Gastroesophageal sphincter (tissue), 4 donors: ENCODE data around the gene MYBPC1. TPM values are rescaled to one million over a fixed set of nuclear protein-coding genes. Genes with fewer than 3 reads are reported as not detected.

Experiments used
- ATAC-seq: fragments of 150-250 bp; one replicate; pipeline ENCODE4 v1.9.1; 2016; ENCODE audit warnings: mild to moderate bottlenecking, moderate library complexity
- H3K27ac ChIP-seq, 4 donors: fragments of 200-600 bp; sonication (generic) in 3 of 4; 1 replicate in 3 of 4; 2 replicates in 1 of 4; pipeline ENCODE4 v1.5.1; 2016 to 2019
- H3K27me3 ChIP-seq: fragments of 200-600 bp; sonication (generic); one replicate; pipeline ENCODE4 v1.5.1; 2019
- H3K36me3 ChIP-seq, 2 donors: fragments of 200-600 bp; sonication (generic); one replicate each; pipeline ENCODE4 v1.5.1; 2019; ENCODE audit warnings: control low read depth in 1 of 2
- H3K4me1 ChIP-seq, 3 donors: fragments of 200-600 bp; sonication (generic); 1 replicate in 2 of 3; 2 replicates in 1 of 3; pipeline ENCODE4 v1.5.1; 2016 to 2019; ENCODE audit warnings: control low read depth in 2 of 3
- H3K4me3 ChIP-seq, 2 donors: fragments of 200-600 bp; sonication (generic); one replicate each; pipeline ENCODE4 v1.5.1; 2019; ENCODE audit warnings: mild to moderate bottlenecking in 1 of 2, moderate library complexity in 1 of 2
- H3K9me3 ChIP-seq, 3 donors: fragments of 200-600 bp; sonication (generic); one replicate each; pipeline ENCODE4 v1.5.1; 2017 to 2019; ENCODE audit warnings: control low read depth in 2 of 3
- CTCF ChIP-seq, 4 experiments: fragments of 200-600 bp in 2 of 4; fragments of 450-650 bp in 2 of 4; sonication (generic) in 1 of 4; IDR thresholded peaks; one replicate each; pipeline ENCODE4 v1.5.1; 2017 to 2019; ENCODE audit warnings: antibody characterized with exemption in 4 of 4, mild to moderate bottlenecking in 2 of 4, moderate library complexity in 2 of 4
- EP300 ChIP-seq: sonication (generic); formaldehyde crosslinking; IDR thresholded peaks from one replicate; pipeline ENCODE4 v1.6.1; 2017; ENCODE audit warnings: antibody characterized with exemption, mild to moderate bottlenecking
- POLR2A ChIP-seq, 2 donors: fragments of 450-650 bp; IDR thresholded peaks; one replicate each; pipeline ENCODE4 v1.6.1; 2017; ENCODE audit warnings: antibody characterized with exemption in 2 of 2, mild to moderate bottlenecking in 2 of 2, moderate library complexity in 1 of 2
- POLR2AphosphoS5 ChIP-seq: sonication (generic); formaldehyde crosslinking; IDR thresholded peaks from one replicate; pipeline ENCODE4 v1.6.1; 2017; ENCODE audit warnings: antibody characterized with exemption
- WGBS, 2 donors: methylation state at CpG; one replicate each; pipeline ENCODE4 v1.1.5; 2018; ENCODE audit warnings: low coverage in 1 of 2; 5-methylcytosine and 5-hydroxymethylcytosine counted together
- total RNA-seq, 4 donors: library from RNA; depleted of rRNA; stranded (reverse); fragments of >200 nt; gene quantifications; one replicate each; pipeline ENCODE4 v1.1.0, GENCODE V29; 2016

MYBPC1 gene
- total RNA-seq, 4 donors from 2014 or later: 0.15 TPM; not detected in 3

DNA sequence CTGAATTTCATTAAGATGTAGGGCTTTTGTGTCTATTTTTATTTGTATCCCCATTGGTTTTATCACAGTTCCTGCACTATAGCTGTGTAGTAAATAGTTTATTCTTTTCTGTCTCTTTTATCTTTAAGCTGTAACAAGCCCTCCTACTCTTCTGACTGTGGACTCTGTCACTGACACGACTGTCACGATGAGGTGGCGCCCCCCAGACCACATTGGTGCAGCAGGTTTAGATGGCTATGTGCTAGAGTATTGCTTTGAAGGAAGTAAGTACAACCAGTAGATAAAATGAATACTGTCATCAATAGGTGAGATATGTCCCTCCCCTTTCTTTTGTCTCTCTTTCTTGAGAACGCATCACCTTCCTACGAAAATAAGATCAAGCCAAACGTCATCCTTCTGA is 68.5 kb downstream of the MYBPC1 start:
- Histone ChIP-seq H3K36me3 (no peaks in the 10 kb centered on the region), H3K27ac (no peak overlapping the region), H3K4me1 (no peaks in the 10 kb centered on the region), H3K27me3 (peaks cover 9% of the 10 kb centered on the region), H3K9me3 (no peaks in the 10 kb centered on the region), H3K4me3 (no peak overlapping the region)
- TF ChIP-seq POLR2AphosphoS5 (no peak), POLR2A (IDR thresholded peaks at IDR 0.05) (no peak), EP300 (no peak), CTCF (IDR thresholded peaks at IDR 0.05) (no peak)
- no peak for ATAC-seq
- WGBS, 2 donors: 65 to 72% methylated on average over 6 of the region's 6 CpGs

GRCh38 chr12:101664992-101665391 is 70.2 kb downstream of the MYBPC1 start:
- Histone ChIP-seq H3K4me1 (no peaks in the 10 kb centered on the region), H3K36me3 (no peaks in the 10 kb centered on the region), H3K4me3 (no peak overlapping the region), H3K27ac (no peak overlapping the region), H3K9me3 (no peaks in the 10 kb centered on the region), H3K27me3 (peaks cover 9% of the 10 kb centered on the region)
- TF ChIP-seq POLR2A (IDR thresholded peaks at IDR 0.05): no peak
- TF ChIP-seq POLR2AphosphoS5: no peak
- TF ChIP-seq EP300: no peak
- no peak for TF ChIP-seq CTCF (IDR thresholded peaks at IDR 0.05)
- ATAC-seq: no peak
- 66 to 76% methylated on average over 7 of the region's 7 CpGs for WGBS, 2 donors

GRCh38 chr12:101666052-101666728 is 71.4 kb downstream of the MYBPC1 start:
- ATAC-seq: no peak
- H3K27ac ChIP-seq: no peak overlapping the region
- no peaks in the 10 kb centered on the region for H3K4me1 ChIP-seq
- H3K27me3 ChIP-seq: peaks cover 9% of the 10 kb centered on the region
- no peaks in the 10 kb centered on the region for H3K9me3 ChIP-seq
- no peaks in the 10 kb centered on the region for H3K36me3 ChIP-seq
- TF ChIP-seq CTCF (IDR thresholded peaks at IDR 0.05) (no peak), POLR2A (IDR thresholded peaks at IDR 0.05) (no peak), POLR2AphosphoS5 (no peak), EP300 (no peak)
- WGBS, 2 donors: 77 to 78% methylated on average over 3 to 6 of the region's 7 CpGs
- H3K4me3 ChIP-seq: no peak overlapping the region

DNA sequence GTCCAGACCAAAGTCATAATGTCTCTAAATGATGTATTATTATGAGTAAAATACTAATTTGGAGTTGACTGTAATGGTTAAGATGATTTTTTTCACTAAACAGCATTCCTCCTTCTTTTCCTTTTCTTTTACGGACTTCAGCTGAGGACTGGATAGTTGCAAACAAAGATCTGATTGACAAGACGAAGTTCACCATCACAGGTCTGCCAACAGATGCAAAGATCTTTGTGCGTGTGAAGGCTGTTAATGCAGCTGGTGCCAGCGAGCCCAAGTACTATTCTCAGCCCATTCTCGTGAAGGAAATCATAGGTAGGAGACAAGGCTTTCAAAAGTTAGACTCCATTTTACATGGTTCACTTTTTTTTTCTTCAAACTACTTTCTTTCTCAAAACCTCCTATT is 72.8 kb downstream of the MYBPC1 start:
- Histone ChIP-seq H3K4me1 (no peaks in the 10 kb centered on the region), H3K36me3 (no peaks in the 10 kb centered on the region), H3K9me3 (no peaks in the 10 kb centered on the region), H3K27ac (no peak overlapping the region), H3K27me3 (peaks cover 9% of the 10 kb centered on the region), H3K4me3 (no peak overlapping the region)
- TF ChIP-seq POLR2A (IDR thresholded peaks at IDR 0.05): no peak
- no peak for TF ChIP-seq CTCF (IDR thresholded peaks at IDR 0.05)
- 65 to 67% methylated on average over 5 of the region's 5 CpGs for WGBS, 2 donors
- ATAC-seq: no peak

DNA sequence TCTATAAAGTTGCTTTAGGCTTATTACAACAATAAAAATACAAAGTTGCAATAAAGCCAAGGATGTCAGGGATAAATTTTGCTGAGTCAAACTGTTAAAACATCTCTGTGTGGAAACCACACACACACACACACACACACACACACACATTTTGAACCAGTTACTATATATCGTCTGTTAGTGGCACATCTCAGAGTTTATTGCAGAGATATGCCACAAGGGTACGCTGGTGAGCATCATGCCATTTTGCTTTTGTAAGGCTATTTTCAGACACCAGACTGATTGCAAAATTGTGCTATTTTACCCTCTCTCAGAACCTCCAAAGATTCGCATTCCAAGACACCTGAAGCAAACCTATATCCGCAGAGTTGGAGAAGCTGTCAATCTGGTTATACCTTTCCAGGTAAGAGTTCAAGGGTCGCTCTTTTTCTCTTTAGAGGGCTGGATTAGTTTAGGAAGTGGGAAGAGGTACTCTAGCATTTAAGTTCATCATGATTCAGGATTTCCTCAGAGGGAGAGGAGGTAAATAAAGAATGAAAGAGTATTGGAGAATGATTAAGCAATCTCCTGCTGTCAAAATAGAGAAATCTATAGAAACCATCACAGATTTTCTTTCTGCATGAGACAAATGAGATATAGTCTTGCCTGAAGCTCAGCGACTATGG is 75.4 kb downstream of the MYBPC1 start:
- 42 to 55% methylated on average over 3 to 6 of the region's 6 CpGs for WGBS, 2 donors
- ATAC-seq: peak; percentile 57

More for the DNA sequence above, 75.4 kb downstream of the MYBPC1 start:
- Histone ChIP-seq H3K27ac (no peak overlapping the region), H3K4me1 (no peaks in the 10 kb centered on the region), H3K9me3 (no peaks in the 10 kb centered on the region), H3K27me3 (peaks cover 9% of the 10 kb centered on the region), H3K36me3 (no peaks in the 10 kb centered on the region), H3K4me3 (no peak overlapping the region)
- TF ChIP-seq CTCF (IDR thresholded peaks at IDR 0.05): peak; percentile 27 to 80 (median 69)
- TF ChIP-seq POLR2AphosphoS5: peak; percentile 4
- TF ChIP-seq EP300: no peak
- TF ChIP-seq POLR2A (IDR thresholded peaks at IDR 0.05): no peak
